Gastrocnemius medialis (tissue), 4 donors: ENCODE measurements around the gene NXT1. TPM values are rescaled to one million over a fixed set of nuclear protein-coding genes. Genes with fewer than 3 reads are reported as not detected.
"Not testable (repeated sequence)": the region's sequence is repeated elsewhere in the genome, so short reads cannot be mapped to it uniquely, and the experiment has no call there.

Experiments
- ATAC-seq, 2 donors: fragments of 150-250 bp; one replicate each; pipeline ENCODE4 v1.9.1; 2016
- DNase-seq, 2 donors: peaks; one replicate each; pipeline ENCODE4 v3.0.0-alpha.2; 2019
- H3K27ac ChIP-seq, 4 donors: fragments of 200-600 bp; sonication (generic); 1 replicate in 1 of 4; 2 replicates in 3 of 4; pipeline ENCODE4 v1.5.1; 2016 to 2018; ENCODE audit warnings: mild to moderate bottlenecking in 2 of 4, moderate library complexity in 1 of 4
- H3K27me3 ChIP-seq, 3 donors: fragments of 200-600 bp; sonication (generic) in 2 of 3; 1 replicate in 1 of 3; 2 replicates in 2 of 3; pipeline versions ENCODE4 v1.5.1 to v1.6.0; 2016 to 2019; ENCODE audit warnings: mild to moderate bottlenecking in 1 of 3, moderate library complexity in 1 of 3
- H3K36me3 ChIP-seq, 2 donors: fragments of 200-600 bp; sonication (generic) in 1 of 2; one replicate each; pipeline ENCODE4 v1.5.1; 2017 to 2018
- H3K4me1 ChIP-seq, 2 donors: fragments of 200-600 bp; sonication (generic) in 1 of 2; one replicate each; pipeline ENCODE4 v1.5.1; 2016 to 2017; ENCODE audit warnings: mild to moderate bottlenecking in 2 of 2
- H3K4me3 ChIP-seq, 4 donors: fragments of 200-600 bp; sonication (generic) in 3 of 4; 1 replicate in 1 of 4; 2 replicates in 3 of 4; pipeline ENCODE4 v1.5.1; 2016 to 2019; ENCODE audit warnings: mild to moderate bottlenecking in 2 of 4
- H3K9me3 ChIP-seq, 3 donors: fragments of 200-600 bp; sonication (generic) in 2 of 3; 1 replicate in 1 of 3; 2 replicates in 2 of 3; pipeline ENCODE4 v1.5.1; 2016 to 2019
- CTCF ChIP-seq, 5 experiments: fragments of 450-650 bp in 3 of 5; fragments of 200-600 bp in 2 of 5; sonication (generic) in 2 of 5; IDR thresholded peaks in 4 of 5; conservative IDR thresholded peaks in 1 of 5; 1 replicate in 4 of 5; 2 replicates in 1 of 5; pipeline ENCODE4 v1.5.1; 2016 to 2019; ENCODE audit warnings: antibody characterized with exemption in 5 of 5, mild to moderate bottlenecking in 3 of 5, moderate library complexity in 3 of 5
- POLR2A ChIP-seq, 2 donors: fragments of 450-650 bp; IDR thresholded peaks; one replicate each; pipeline ENCODE4 v1.6.1; 2017; ENCODE audit warnings: antibody characterized with exemption in 2 of 2, mild to moderate bottlenecking in 2 of 2, moderate library complexity in 2 of 2
- in situ Hi-C, 4 donors: fragments of 200-750 bp; cut with MboI; loops; one replicate each; pipeline versions ENCODE4 v1.15.0 to v1.8.0; 2017; ENCODE audit warnings: low sequenced_read_pairs in 4 of 4
- intact Hi-C: fragments of 100-400 bp; cut with DNase I; formaldehyde crosslinking; loops from one replicate; pipeline ENCODE4 v1.15.1; 2023; ENCODE audit warnings: low total_unique reads
- total RNA-seq, 4 donors: library from RNA; depleted of rRNA; stranded (reverse); fragments of >200 nt; gene quantifications; one replicate each; pipeline versions ENCODE4 v1.1.0 to v1.2.3, GENCODE V29; 2016

Gene NXT1
- total RNA-seq, 4 donors from 2014 or later, result 15.2 to 17.9 (median 15.9) TPM

- Histone ChIP-seq H3K9me3 (no peaks in the 10 kb centered on the region), H3K4me1 (peaks cover 9 to 10% of the 10 kb centered on the region in 2 donors), H3K27ac (no peak overlapping the region), H3K27me3 (no peaks in the 10 kb centered on the region), H3K36me3 (no peaks in the 10 kb centered on the region), H3K4me3 (no peak overlapping the region)
- TF ChIP-seq CTCF (IDR thresholded peaks at IDR 0.05 in 4 of 5, conservative IDR thresholded peaks at IDR 0.05 in 1 of 5) (no peak), POLR2A (IDR thresholded peaks at IDR 0.05) (no peak)
- ATAC-seq, result no peak
- intact Hi-C loops, result loop anchor here (10.0 kb wide), 2 partner anchors 100 to 1010 kb away; no protein-coding TSS in a partner anchor
- in situ Hi-C loops, result loop anchor here (10.0 to 25.0 kb wide), 5 partner anchors 260 to 1007 kb away; partner anchors contain the start of genes THBD (in 2 of the 4), CST9 (in 1 of the 4) and SSTR4 (in 1 of the 4)
- DNase-seq, result no peak
These were observed 6.3 kb upstream of the NXT1 start for GRCh38 chr20:23344336-23344735.

- in situ Hi-C loops, result loop anchor here (10.0 to 25.0 kb wide), 5 partner anchors 259 to 1009 kb away; partner anchors contain the start of genes THBD (in 2 of the 4), CST9 (in 1 of the 4) and SSTR4 (in 1 of the 4)
- ATAC-seq (no peak), DNase-seq (no peak)
- no peak overlapping the region for H3K27ac ChIP-seq
- no peaks in the 10 kb centered on the region for H3K9me3 ChIP-seq
- intact Hi-C loops, result loop anchor here (10.0 kb wide), 2 partner anchors 101 to 1011 kb away; no protein-coding TSS in a partner anchor
- no peaks in the 10 kb centered on the region for H3K27me3 ChIP-seq
- peaks cover 5 to 6% of the 10 kb centered on the region in 2 donors for H3K4me1 ChIP-seq
- no peak overlapping the region for H3K4me3 ChIP-seq
- TF ChIP-seq CTCF (IDR thresholded peaks at IDR 0.05 in 4 of 5, conservative IDR thresholded peaks at IDR 0.05 in 1 of 5), result no peak
- TF ChIP-seq POLR2A (IDR thresholded peaks at IDR 0.05), result no peak
- H3K36me3 ChIP-seq, result no peaks in the 10 kb centered on the region
These were observed 4.6 kb upstream of the NXT1 start for GRCh38 chr20:23346002-23346401.

- in situ Hi-C loops (loop anchor here (10.0 to 25.0 kb wide), 5 partner anchors 257 to 1010 kb away; partner anchors contain the start of genes THBD (in 2 of the 4), CST9 (in 1 of the 4) and SSTR4 (in 1 of the 4)), intact Hi-C loops (loop anchor here (2.0 to 10.0 kb wide), 3 partner anchors 99 to 1013 kb away; no protein-coding TSS in a partner anchor)
- H3K4me1 ChIP-seq, result peaks cover 16 to 23% of the 10 kb centered on the region in 2 donors
- no peak for DNase-seq
- H3K27ac ChIP-seq, result no peak overlapping the region
- no peak for TF ChIP-seq CTCF (IDR thresholded peaks at IDR 0.05 in 4 of 5, conservative IDR thresholded peaks at IDR 0.05 in 1 of 5)
- TF ChIP-seq POLR2A (IDR thresholded peaks at IDR 0.05), result no peak
- H3K36me3 ChIP-seq, result no peaks in the 10 kb centered on the region
- no peaks in the 10 kb centered on the region for H3K27me3 ChIP-seq
- no peaks in the 10 kb centered on the region for H3K9me3 ChIP-seq
- ATAC-seq, result no peak
- no peak overlapping the region for H3K4me3 ChIP-seq
These were observed 2.8 kb upstream of the NXT1 start for GRCh38 chr20:23347791-23348190.

GRCh38 chr20:23348510-23348909 is 2.1 kb upstream of the NXT1 start:
- DNase-seq, H3K36me3 ChIP-seq, H3K9me3 ChIP-seq, H3K27me3 ChIP-seq, H3K4me3 ChIP-seq, ATAC-seq: not testable (repeated sequence)
- intact Hi-C loops, result loop anchor here (2.0 to 10.0 kb wide), 3 partner anchors 98 to 1014 kb away; no protein-coding TSS in a partner anchor
- Histone ChIP-seq H3K4me1 (peaks cover 16 to 23% of the 10 kb centered on the region in 2 donors), H3K27ac (peak overlapping the region in 1 of 4 donors; percentile 99)
- in situ Hi-C loops, result loop anchor here (10.0 to 25.0 kb wide), 5 partner anchors 256 to 1011 kb away; partner anchors contain the start of genes THBD (in 2 of the 4), CST9 (in 1 of the 4) and SSTR4 (in 1 of the 4)
